Measurements from ENCODE around the gene FRMD3. TPM values are rescaled to one million over a fixed set of nuclear protein-coding genes. Genes with fewer than 3 reads are reported as not detected.
A peak's percentile ranks its signal among the peaks of the same experiment; 100 is the strongest.

FRMD3 gene
- total and polyA plus RNA-seq, 7 donors: 5.9 to 27.4 (median 8.3) TPM

DNA sequence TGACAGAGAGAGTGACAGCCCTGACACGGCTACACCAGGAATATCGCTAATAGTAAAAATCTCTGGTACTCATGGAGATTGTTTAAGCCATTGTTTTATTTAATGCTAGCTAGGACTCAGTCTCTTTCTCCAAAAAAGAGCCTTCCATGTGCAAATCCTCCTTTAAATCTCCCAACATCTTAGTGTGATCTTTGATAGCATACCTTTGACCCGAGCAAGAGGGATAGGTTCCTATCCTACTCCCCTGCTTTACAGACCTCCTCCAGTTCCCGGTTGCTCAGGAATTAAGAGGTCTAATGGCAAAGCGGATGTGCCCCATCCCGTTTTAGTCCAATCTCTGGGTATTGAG lies 663 bp upstream of the FRMD3 start:
- peaks cover 0 to 21% (median 9%) of the 10 kb centered on the region in 4 donors for H3K4me1 ChIP-seq
- TF ChIP-seq, protein P1, sequence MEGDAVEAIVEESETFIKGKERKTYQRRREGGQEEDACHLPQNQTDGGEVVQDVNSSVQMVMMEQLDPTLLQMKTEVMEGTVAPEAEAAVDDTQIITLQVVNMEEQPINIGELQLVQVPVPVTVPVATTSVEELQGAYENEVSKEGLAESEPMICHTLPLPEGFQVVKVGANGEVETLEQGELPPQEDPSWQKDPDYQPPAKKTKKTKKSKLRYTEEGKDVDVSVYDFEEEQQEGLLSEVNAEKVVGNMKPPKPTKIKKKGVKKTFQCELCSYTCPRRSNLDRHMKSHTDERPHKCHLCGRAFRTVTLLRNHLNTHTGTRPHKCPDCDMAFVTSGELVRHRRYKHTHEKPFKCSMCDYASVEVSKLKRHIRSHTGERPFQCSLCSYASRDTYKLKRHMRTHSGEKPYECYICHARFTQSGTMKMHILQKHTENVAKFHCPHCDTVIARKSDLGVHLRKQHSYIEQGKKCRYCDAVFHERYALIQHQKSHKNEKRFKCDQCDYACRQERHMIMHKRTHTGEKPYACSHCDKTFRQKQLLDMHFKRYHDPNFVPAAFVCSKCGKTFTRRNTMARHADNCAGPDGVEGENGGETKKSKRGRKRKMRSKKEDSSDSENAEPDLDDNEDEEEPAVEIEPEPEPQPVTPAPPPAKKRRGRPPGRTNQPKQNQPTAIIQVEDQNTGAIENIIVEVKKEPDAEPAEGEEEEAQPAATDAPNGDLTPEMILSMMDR (IDR thresholded peaks at IDR 0.05): no peak
- TF ChIP-seq POLR2AphosphoS5 (IDR thresholded peaks at IDR 0.05): no peak
- no peak for TF ChIP-seq EP300 (IDR thresholded peaks at IDR 0.05)
- no peak for TF ChIP-seq POLR2A (IDR thresholded peaks at IDR 0.05)
- WGBS, 2 donors: 28 to 32% methylated on average over 6 of the region's 6 CpGs
- H3K9me3 ChIP-seq: no peaks in the 10 kb centered on the region
- no peaks in the 10 kb centered on the region for H3K36me3 ChIP-seq
- intact Hi-C loops (cut with DNase I): loop anchor here (5.0 kb wide), 1 partner anchor 207 kb away; no protein-coding TSS in a partner anchor
- no peak for DNase-seq
- H3K27ac ChIP-seq: peak overlapping the region; percentile 58 to 75 (median 66)
- peak overlapping the region; percentile 34 to 59 (median 54) for H3K4me3 ChIP-seq
- H3K27me3 ChIP-seq: peaks cover 3 to 21% (median 13%) of the 10 kb centered on the region in 3 donors

DNA sequence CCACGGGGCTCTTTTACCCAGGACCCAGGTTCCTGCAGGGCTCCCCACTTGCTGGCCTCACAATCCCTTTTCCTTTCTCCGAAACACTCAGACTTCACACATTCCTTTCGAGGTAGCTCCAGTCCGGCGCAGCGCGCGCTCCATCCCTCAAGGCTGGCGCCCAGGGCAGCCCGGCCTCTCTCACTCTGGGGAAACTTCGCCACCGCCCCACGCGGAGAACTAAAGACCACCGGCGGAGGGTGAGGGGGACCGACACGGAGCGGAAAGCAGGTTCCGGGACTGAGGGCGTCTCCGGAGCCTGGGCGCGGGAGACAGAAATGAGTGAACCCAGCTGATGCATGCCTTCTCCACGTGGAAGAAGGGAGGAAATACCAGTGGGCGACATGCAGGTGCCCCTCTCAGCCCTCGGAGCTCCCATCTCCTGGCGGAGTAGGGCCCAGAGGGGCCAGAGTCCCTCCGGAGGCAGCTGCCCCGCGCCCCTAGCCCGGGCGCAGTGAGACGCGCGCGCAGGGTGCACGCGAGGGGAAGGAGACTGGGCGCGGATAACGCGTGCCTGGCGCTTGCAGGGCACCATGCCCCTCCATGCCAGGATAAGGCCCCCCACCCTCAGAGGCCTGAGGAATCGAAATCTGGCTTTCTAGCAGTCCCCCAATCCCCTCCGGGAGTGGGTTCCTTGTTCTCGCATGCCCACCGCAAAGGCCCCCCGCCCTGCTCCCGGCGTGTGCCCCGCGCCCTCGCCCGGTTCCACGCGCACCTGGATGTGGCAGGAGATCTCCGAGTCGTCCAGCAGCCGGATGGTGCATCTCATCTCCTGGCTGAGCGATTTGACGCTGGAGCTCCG lies 650 bp downstream of the FRMD3 start:
- H3K36me3 ChIP-seq: no peaks in the 10 kb centered on the region
- peaks cover 3 to 21% (median 13%) of the 10 kb centered on the region in 3 donors for H3K27me3 ChIP-seq
- WGBS, 2 donors: 4 to 9% methylated on average over 63 of the region's 63 CpGs
- peaks cover 0 to 21% (median 9%) of the 10 kb centered on the region in 4 donors for H3K4me1 ChIP-seq
- TF ChIP-seq EP300 (IDR thresholded peaks at IDR 0.05): no peak
- no peak for TF ChIP-seq POLR2AphosphoS5 (IDR thresholded peaks at IDR 0.05)
- TF ChIP-seq POLR2A (IDR thresholded peaks at IDR 0.05): no peak
- TF ChIP-seq, protein P1 (IDR thresholded peaks at IDR 0.05): no peak
- DNase-seq: no peak
- intact Hi-C loops (cut with DNase I): loop anchor here (5.0 kb wide), 1 partner anchor 205 kb away; no protein-coding TSS in a partner anchor
- no peaks in the 10 kb centered on the region for H3K9me3 ChIP-seq
- peak overlapping the region; percentile 34 to 59 (median 54) for H3K4me3 ChIP-seq
- H3K27ac ChIP-seq: peak overlapping the region; percentile 58 to 75 (median 66)

DNA sequence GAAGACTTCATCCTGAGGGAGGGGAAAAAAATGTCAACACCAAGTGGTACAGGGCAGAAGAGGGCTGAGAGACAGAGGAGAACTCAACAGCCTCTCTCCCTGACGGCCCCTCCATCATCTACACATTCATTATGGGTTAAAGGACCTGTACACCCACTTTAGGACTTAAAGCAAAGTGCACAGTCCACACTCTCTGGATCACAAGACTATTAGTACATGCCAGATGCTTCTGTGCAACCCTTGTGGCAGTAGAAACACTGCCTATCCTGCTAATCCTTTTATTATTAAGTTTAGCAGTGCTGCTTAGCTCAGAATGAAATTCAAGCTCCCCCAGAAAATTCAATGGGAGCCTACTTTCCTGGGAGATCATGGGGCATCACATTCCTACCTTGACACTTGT lies 1.9 kb downstream of the FRMD3 start:
- Histone ChIP-seq H3K36me3 (no peaks in the 10 kb centered on the region), H3K9me3 (no peaks in the 10 kb centered on the region), H3K27me3 (peaks cover 3 to 21% (median 13%) of the 10 kb centered on the region in 3 donors), H3K4me1 (peaks cover 0 to 21% (median 9%) of the 10 kb centered on the region in 4 donors), H3K27ac (no peak overlapping the region), H3K4me3 (peak overlapping the region in 1 of 4 donors; percentile 59)
- intact Hi-C loops (cut with DNase I): loop anchor here (5.0 kb wide), 1 partner anchor 204 kb away; no protein-coding TSS in a partner anchor
- TF ChIP-seq EP300 (IDR thresholded peaks at IDR 0.05) (no peak), POLR2A (IDR thresholded peaks at IDR 0.05) (no peak), POLR2AphosphoS5 (IDR thresholded peaks at IDR 0.05) (no peak)
- TF ChIP-seq, protein P1 (IDR thresholded peaks at IDR 0.05): no peak
- WGBS, 2 donors: 61 to 67% methylated on average over 1 of the region's 1 CpG
- DNase-seq: no peak

DNA sequence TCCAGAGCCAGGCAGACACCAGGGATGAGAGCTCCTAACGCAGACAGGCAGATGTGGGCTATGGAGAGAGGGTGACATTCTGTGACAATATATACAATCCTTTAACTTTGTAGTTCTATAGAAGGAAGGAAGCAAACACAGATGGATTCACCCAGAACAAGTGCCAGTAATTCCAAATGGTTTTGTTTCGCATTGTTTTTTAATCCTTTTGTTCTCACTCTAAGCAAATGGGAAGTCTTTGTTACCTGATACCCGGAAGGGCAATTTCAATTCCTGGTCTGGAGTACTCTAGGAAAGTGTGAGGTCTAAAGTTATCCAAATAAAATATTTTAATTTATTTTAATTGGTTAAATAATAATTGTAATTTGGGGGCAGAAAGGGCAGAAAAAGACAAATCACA lies 2.5 kb downstream of the FRMD3 start:
- 86 to 90% methylated on average over 3 of the region's 3 CpGs for WGBS, 2 donors
- intact Hi-C loops (cut with DNase I): loop anchor here (5.0 kb wide), 1 partner anchor 203 kb away; no protein-coding TSS in a partner anchor
- no peak for DNase-seq
- Histone ChIP-seq H3K9me3 (no peaks in the 10 kb centered on the region), H3K4me1 (peaks cover 0 to 21% (median 9%) of the 10 kb centered on the region in 4 donors), H3K4me3 (no peak overlapping the region), H3K36me3 (no peaks in the 10 kb centered on the region), H3K27ac (no peak overlapping the region), H3K27me3 (peaks cover 3 to 21% (median 13%) of the 10 kb centered on the region in 3 donors)
- TF ChIP-seq POLR2AphosphoS5 (IDR thresholded peaks at IDR 0.05) (no peak), EP300 (IDR thresholded peaks at IDR 0.05) (no peak), POLR2A (IDR thresholded peaks at IDR 0.05) (no peak)
- TF ChIP-seq, protein P1 (IDR thresholded peaks at IDR 0.05): no peak
